D721Med (cell line): Measurements from ENCODE around the gene PPARA.

Experiments
- DNase-seq: peaks from one replicate; pipeline ENCODE4 v3.0.0; 2011; ENCODE audit warnings: low spot score; ENCODE audit not compliant: insufficient read length
- FAIRE-seq: peaks from 2 replicates; lab custom pipeline; 2011; peaks lifted over from hg19 to GRCh38; lab: Jason Lieb, UNC
- CTCF ChIP-seq: IDR thresholded peaks from 2 replicates; pipeline ENCODE4 v1.5.1; 2012; ENCODE audit warnings: mild to moderate bottlenecking, control low read depth; ENCODE audit not compliant: insufficient read depth; ENCODE audit errors: missing control alignments

Gene PPARA

GRCh38 chr22:46147061-46147460 is 3.3 kb upstream of the PPARA start:
- FAIRE-seq (no peak), DNase-seq (no peak)

GRCh38 chr22:46147471-46148267 is 2.7 kb upstream of the PPARA start:
- no peak for DNase-seq
- no peak for TF ChIP-seq CTCF
- FAIRE-seq, result no peak

More at GRCh38 chr22:46147061-46147460, 3.3 kb upstream of the PPARA start:
- no peak for TF ChIP-seq CTCF

- FAIRE-seq, result no peak
- no peak for DNase-seq
- no peak for TF ChIP-seq CTCF
Measured at GRCh38 chr22:46148336-46148735, 2.0 kb upstream of the PPARA start.

GRCh38 chr22:46148816-46149511 is 1.4 kb upstream of the PPARA start:
- no peak for FAIRE-seq
- no peak for DNase-seq
- TF ChIP-seq CTCF, result no peak

GRCh38 chr22:46149512-46150033 is 753 bp upstream of the PPARA start:
- FAIRE-seq, result no peak
- no peak for TF ChIP-seq CTCF
- no peak for DNase-seq

GRCh38 chr22:46150655-46151477 is 540 bp downstream of the PPARA start:
- peak; percentile 58 for DNase-seq
- TF ChIP-seq CTCF, result no peak
- FAIRE-seq, result no peak
